Measurements from ENCODE around the gene DYNC2I2.
A peak's percentile ranks its signal among the peaks of the same experiment; 100 is the strongest.
"Not testable (repeated sequence)": the region's sequence is repeated elsewhere in the genome, so short reads cannot be mapped to it uniquely, and the experiment has no call there.

DYNC2I2 gene

GRCh38 chr9:128656416-128657343, at the start of gene DYNC2I2:
Gene DYNC2I2, minus strand, starts transcription at chr9:128656847. Its CDS starts 121 bp downstream, at chr9:128656726.
- peak; percentile 95 for DNase-seq

- DNase-seq: no peak
These were observed 49.4 kb upstream of the DYNC2I2 start for GRCh38 chr9:128706045-128706444.

DNA sequence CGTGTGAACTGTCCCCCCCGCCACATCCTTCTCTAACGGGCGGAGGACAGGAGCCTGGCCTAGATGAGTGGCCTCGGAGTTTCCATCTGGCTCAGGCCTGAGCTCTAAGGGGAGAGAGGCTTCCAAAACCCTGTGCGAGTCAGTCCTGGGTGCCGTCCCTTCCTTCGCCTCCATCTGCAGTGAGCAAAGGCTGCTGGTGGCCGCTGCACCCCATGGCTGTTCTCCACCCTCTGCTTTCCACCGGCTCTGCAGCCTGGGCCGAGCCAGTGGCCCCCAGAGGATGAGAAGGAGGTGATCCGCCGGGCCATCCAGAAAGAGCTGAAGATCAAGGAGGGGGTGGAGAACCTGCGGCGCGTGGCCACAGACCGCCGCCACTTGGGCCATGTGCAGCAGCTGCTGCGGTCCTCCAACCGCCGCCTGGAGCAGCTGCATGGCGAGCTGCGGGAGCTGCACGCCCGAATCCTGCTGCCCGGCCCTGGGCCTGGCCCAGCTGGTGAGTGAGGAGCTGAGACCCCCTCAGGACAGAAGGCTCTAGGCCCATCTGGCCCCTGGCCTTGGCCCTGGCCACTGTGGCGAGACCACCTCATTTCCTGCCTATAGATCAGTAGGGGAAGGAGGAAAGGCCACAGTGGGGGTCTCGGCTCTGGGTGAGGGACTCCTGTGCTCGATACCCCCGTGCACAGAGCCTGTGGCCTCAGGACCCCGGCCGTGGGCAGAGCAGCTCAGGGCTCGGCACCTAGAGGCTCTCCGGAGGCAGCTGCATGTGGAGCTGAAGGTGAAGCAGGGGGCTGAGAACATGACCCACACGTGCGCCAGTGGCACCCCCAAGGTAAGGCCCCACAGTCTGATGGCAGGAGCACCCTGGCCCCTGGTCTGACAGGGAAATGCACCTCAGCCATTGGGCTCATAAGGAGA, 48.7 kb upstream of the DYNC2I2 start:
- no peak for DNase-seq

- no peak for DNase-seq
These were observed 47.7 kb upstream of the DYNC2I2 start for GRCh38 chr9:128704356-128704670.

- no peak for DNase-seq
These were observed 47.1 kb upstream of the DYNC2I2 start for GRCh38 chr9:128703616-128704355.

DNA sequence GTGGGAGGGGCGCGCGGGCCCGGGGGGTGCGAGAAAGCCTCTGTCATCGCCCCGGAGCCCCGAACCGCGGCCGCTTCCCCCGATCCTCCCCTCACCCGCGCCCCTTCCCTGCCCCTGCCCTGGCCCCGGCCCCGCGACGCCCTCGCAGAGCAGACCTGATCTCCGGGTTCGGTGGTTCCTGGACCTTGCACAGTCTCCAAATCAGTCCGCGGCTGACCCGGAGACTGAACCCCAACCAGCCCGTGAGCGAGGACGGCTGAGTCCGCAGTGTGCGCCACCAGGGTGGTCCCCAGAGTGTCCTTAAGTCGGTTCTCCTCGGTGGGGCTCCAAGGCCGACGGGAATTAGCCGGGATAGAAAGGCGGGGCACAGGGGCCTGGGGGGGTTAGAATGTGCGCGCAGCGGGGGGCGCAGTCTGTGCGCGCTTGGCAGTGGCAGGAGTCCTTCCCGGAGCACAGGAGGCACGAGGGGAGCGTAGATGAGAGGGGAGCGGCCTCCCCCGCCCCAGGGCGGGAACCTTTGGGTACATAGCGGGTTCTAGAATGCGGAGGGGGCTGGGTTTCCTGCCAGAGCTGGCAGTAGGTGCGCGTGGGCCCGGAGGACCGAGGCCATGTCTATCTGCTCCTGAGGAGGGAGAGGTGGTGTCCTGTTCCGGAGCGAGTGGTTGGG, 46.4 kb upstream of the DYNC2I2 start:
- DNase-seq: no peak

GRCh38 chr9:128702445-128702948, 45.9 kb upstream of the DYNC2I2 start, which contains the start of gene PKN3:
Gene PKN3, plus strand, starts transcription at chr9:128702503. Its CDS starts 413 bp downstream, at chr9:128702916.
- DNase-seq: peak; percentile 79

GRCh38 chr9:128701227-128701854, 44.7 kb upstream of the DYNC2I2 start:
- no peak for DNase-seq

DNA sequence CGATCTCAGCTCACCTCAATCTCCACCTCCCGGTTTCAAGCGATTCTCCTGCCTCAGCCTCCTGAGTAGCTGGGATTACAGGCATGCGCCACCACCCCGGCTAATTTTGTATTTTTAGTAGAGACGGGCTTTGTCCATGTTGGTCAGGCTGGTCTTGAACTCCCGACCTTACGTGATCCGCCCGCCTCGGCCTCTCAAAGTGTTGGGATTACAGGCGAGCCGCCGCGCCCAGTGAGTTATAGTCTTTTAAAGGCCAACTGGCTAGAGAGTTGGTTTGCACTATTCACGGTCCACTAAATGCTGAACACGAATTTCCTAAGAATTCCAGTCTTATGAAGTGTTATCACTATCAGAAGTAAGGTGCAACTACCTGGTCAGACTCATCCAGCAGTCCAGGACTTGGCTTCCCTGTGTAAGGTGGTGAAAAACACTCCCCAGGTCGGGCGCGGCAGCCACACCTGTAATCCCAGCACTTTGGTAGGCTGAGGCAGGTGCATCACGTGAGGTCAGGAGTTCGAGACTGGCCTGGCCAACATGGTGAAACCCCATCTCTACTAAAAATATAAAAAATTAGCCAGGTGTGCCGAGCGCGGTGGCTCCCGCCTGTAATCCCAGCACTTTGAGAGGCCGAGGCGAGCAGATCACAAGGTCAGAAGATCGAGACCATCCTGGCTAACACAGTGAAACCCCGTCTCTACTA, 42.6 kb upstream of the DYNC2I2 start:
- DNase-seq: not testable (repeated sequence)

DNA sequence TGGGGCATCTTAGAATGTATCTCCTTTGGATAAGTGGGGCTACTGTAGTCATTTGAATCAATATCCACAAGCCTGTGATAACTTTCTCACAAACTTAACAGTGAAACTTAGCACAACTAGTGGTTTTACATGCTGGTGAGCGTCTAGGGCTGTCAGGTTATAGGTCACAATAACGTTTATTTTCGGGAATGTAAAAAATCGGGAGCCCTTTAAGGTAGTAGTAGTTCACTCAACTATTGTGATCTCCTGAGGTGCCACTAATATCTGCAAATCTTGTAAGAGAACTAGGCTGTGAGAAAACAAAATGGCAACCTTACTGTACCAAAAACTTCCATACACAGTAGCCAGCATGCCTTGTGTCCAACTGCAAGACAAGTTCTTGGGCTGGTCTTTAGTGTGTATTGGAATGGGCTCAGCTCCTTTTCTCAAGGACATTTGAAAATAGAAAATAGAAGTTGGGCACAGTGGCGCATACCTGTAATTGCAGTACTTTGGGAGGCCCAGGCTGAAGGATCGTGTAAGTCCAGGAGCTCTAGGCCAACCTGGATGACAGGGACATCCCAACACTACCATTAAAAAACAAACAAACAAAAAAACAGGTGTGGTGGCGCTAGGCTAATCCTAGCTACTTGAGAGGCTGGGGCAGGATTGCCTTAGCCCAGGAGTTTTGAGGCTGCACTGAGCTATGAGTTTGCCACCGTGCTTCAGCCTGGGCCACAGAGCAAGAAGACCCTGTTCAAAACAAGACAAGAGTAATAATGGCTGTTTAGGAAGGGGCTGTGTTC, 40.5 kb upstream of the DYNC2I2 start:
- DNase-seq: no peak

- DNase-seq: no peak
These were observed 37.7 kb upstream of the DYNC2I2 start for GRCh38 chr9:128694344-128694743.

DNA sequence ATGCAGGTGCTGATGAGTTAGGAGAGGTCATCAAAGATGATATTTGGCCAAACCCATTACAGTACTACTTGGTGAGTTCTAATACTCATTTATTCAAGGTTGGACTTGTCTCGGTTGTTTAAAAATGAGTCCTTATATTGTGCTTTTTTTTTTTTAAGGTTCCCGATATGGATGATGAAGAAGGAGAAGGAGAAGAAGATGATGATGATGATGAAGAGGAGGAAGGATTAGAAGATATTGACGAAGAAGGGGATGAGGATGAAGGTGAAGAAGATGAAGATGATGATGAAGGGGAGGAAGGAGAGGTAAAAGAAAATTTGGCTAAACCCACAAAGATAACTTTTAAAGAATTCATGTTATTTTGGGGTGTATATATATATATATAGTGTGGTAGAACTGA, 37.1 kb upstream of the DYNC2I2 start:
- DNase-seq: not testable (repeated sequence)

GRCh38 chr9:128690684-128691034, 34.0 kb upstream of the DYNC2I2 start:
- no peak for DNase-seq

DNA sequence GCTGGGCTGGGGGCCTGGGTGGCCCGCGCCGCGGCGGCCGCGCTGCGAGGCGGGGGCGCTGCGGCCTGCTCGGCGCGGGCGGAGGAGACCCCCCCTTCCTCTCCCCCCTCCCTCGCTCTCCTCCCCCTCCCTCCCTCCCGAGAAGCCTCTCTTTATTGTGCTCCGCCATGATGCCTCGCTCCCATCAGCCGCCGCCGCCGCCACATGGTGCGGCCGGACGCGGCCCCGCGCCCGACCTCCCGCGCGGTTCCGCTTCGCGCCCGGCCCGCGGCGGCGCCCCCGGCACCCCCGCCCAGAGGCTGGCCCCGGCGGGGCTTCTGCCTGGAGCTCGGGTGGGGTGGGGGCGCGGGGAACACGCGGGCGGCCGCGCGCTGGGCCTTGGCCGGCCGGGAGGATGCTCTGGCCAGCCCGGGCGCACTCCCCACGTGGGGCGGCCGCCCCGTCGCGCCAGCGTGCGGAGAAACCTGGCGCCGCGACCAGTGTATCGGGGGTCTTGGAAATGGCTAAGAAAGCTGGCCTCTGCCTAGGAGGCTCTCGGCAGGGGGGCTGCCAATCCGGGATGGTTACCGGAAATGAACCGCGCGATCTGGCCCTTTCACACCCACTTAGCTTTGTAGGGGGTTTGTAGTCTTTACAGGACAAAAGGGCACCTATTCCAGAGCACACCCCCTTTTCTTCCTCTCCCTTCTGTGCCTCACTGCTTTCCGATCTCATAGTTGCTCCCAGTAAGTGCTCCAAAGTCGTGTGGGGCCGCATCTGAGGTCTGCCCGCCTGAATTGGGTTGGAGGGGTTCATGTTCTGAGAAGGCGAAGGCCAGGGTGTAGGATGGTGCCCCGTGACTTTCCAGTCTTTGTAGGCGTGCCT, 33.4 kb upstream of the DYNC2I2 start:
- DNase-seq: peak; percentile 58

GRCh38 chr9:128689293-128689774, 32.7 kb upstream of the DYNC2I2 start:
- no peak for DNase-seq

DNA sequence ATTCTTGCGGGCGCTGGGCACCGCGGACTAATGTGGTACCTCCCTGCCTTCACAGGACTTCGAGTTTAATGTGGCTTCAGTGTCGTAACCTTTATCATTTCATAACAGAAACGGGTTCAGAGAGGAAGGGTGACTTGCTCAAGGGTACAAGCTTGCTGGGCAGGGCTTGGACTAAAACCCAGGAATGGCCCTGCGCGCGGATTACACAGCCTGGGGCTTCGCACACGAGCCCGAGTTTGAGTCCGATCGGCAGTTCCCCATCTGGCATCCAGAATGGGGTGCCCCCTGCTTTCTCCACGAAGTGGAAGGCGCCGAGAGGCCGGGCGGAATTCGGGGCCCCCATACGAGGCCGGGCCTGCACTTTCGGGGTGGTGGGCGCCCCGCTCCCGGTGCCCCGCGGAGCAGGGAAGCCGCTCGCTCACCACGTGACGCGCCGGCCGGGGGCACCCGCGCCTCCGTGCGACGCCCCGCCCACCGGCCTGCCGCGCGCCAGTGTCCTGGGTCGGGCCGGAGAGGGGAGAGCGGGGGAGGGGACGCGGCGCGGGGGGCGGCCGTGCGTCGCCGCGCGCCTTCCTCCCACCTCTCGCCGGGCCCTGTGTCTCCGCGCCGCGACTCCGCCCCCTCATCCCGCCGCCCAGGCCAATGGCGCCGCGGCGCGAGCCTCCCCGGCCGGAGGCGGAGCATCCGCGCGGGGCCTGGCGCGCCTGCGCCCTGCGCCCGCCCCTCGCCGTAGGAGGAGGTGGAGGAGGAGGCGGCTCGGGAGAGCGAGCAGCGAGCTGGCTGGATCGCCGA, 32.0 kb upstream of the DYNC2I2 start, which contains the start of gene SET:
Gene SET (plus strand): TSS at position 722 of the 792 bp plus-strand sequence. CDS start 361 bp downstream, outside the sequence.
- DNase-seq: peak; percentile 96

DNA sequence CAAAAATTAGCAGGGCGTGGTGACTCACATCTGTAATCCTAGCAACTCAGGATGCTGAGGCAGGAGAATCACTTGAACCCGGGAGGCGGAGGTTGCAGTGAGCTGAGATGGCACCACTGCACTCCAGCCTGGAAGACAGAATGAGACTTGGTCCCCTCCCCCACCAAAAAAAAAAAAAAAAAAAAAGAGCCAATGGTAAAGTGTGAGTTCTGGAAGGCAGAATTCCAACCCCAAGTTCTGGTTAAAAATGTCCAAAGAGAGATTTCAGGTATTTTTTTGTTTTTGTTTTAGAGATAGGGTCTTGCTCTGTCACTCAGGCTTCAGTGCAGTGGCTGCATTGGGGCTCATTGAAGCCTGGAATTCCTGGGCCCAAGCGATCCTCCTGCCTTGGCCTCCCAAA, 30.8 kb upstream of the DYNC2I2 start:
- DNase-seq: no peak

Data from NCI-H345 (cell line).